ENCODE results near the gene SORCS2.

GRCh38 chr4:7676398-7676922 is 484.1 kb downstream of the SORCS2 start:
- no peak for TF ChIP-seq CTCF (IDR thresholded peaks at IDR 0.05)
- no peak for TF ChIP-seq POLR2A (IDR thresholded peaks at IDR 0.05)

Data from uterus (tissue), 2 donors.